ENCODE data around the gene SLBP.

DNA sequence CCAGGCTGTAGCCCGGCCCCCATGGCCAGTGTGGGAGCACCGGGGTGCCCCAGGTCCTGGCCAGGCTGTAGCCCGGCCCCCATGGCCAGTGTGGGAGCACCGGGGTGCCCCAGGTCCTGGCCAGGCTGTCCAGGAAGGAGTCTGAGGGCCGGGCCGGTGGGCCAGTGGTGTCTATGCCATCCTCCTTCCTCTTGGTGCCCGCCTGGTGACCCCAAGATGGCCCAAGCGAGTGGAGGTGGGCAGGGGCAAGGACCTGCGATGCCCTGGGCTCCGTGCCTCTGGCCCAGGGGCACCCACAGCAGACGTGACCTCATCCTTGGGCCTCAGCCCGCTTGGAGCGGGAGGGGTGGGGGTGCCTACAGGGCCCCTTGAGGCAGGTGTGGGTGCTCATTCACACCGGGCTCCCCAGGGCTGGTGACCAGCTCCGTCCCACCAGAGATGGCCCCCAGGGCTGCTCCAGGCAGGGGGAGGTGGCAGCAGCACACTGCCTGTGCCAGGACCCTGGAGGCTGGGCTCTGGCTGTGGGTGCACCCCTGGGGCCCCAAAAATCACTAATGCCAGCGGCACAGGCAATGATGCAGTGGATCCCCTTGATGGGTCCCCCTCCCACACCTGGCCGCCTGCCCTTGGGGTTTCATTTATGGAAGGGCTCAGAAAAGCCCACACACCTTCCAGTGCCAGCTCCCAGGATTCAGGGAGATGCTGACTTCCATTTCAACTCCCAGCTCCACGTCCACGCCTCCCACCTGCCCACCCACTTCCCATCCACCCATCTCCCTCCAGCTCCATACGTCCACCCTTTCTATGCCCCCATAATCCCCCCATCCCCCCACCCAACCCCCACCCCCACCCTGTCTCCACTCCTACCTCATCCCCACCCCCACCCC lies 45.0 kb upstream of the SLBP start:
- TF ChIP-seq, protein P1, sequence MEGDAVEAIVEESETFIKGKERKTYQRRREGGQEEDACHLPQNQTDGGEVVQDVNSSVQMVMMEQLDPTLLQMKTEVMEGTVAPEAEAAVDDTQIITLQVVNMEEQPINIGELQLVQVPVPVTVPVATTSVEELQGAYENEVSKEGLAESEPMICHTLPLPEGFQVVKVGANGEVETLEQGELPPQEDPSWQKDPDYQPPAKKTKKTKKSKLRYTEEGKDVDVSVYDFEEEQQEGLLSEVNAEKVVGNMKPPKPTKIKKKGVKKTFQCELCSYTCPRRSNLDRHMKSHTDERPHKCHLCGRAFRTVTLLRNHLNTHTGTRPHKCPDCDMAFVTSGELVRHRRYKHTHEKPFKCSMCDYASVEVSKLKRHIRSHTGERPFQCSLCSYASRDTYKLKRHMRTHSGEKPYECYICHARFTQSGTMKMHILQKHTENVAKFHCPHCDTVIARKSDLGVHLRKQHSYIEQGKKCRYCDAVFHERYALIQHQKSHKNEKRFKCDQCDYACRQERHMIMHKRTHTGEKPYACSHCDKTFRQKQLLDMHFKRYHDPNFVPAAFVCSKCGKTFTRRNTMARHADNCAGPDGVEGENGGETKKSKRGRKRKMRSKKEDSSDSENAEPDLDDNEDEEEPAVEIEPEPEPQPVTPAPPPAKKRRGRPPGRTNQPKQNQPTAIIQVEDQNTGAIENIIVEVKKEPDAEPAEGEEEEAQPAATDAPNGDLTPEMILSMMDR (IDR thresholded peaks at IDR 0.05): no peak
- TF ChIP-seq EP300 (IDR thresholded peaks at IDR 0.05) (no peak), POLR2AphosphoS5 (IDR thresholded peaks at IDR 0.05) (no peak)
